Stimulated activated CD4-positive, alpha-beta T cell treated with anti-CD3 and anti-CD28 coated beads, Interleukin-12 subunit alpha, Interleukin-12 subunit beta, amount 100 ng/mL, for 24 hours (primary cell): Measurements from ENCODE around the gene PDCD1.
A peak's percentile ranks its signal among the peaks of the same experiment; 100 is the strongest.
"Not testable (repeated sequence)": the region's sequence is repeated elsewhere in the genome, so short reads cannot be mapped to it uniquely, and the experiment has no call there.

ENCODE experiments used
- DNase-seq, 2 experiments: peaks; one replicate each; pipeline ENCODE4 v3.0.0-alpha.2; 2020; ENCODE audit warnings: low read depth in 2 of 2

PDCD1 gene

GRCh38 chr2:241858206-241859016 lies at the start of gene PDCD1:
Gene PDCD1 (minus strand): TSS chr2:241858894. CDS start chr2:241858838, 56 bp downstream.
- DNase-seq: peak; percentile 58 to 83

- DNase-seq: not testable (repeated sequence)
Observed at GRCh38 chr2:241907831-241908230, 49.1 kb upstream of the PDCD1 start.

GRCh38 chr2:241906826-241907570 lies 48.3 kb upstream of the PDCD1 start:
- no peak for DNase-seq

GRCh38 chr2:241906378-241906770 lies 47.7 kb upstream of the PDCD1 start:
- DNase-seq: not testable (repeated sequence)

- DNase-seq: no peak
Observed at GRCh38 chr2:241905716-241906377, 47.2 kb upstream of the PDCD1 start.

GRCh38 chr2:241904791-241905710 lies 46.4 kb upstream of the PDCD1 start:
- DNase-seq: no peak

GRCh38 chr2:241904011-241904718 lies 45.5 kb upstream of the PDCD1 start:
- DNase-seq: no peak

GRCh38 chr2:241903121-241904010 lies 44.7 kb upstream of the PDCD1 start:
- no peak for DNase-seq

GRCh38 chr2:241902357-241902991 lies 43.8 kb upstream of the PDCD1 start:
- no peak for DNase-seq

GRCh38 chr2:241901500-241902351 lies 43.0 kb upstream of the PDCD1 start:
- no peak for DNase-seq

- DNase-seq: no peak
Observed at GRCh38 chr2:241901018-241901380, 42.3 kb upstream of the PDCD1 start.

GRCh38 chr2:241900251-241901017 lies 41.7 kb upstream of the PDCD1 start:
- DNase-seq: no peak

GRCh38 chr2:241898463-241899270 lies 40.0 kb upstream of the PDCD1 start:
- DNase-seq: no peak

- DNase-seq: no peak
Observed at GRCh38 chr2:241897231-241897916, 38.7 kb upstream of the PDCD1 start.

GRCh38 chr2:241896746-241897201 lies 38.1 kb upstream of the PDCD1 start:
- DNase-seq: no peak
